NCI-H1092 treated with DMSO at 0.1 percent for 48 hours (cell line): Measurements from ENCODE around the gene FOCAD.
"Not testable (repeated sequence)": the region's sequence is repeated elsewhere in the genome, so short reads cannot be mapped to it uniquely, and the experiment has no call there.

Experiments used
- DNase-seq: peaks from one replicate; lab custom pipeline; 2025; lab: John Stamatoyannopoulos, UW

Gene FOCAD

GRCh38 chr9:20973246-20973947 lies 289.3 kb downstream of the FOCAD start:
- not testable (repeated sequence) for DNase-seq

- DNase-seq: not testable (repeated sequence)
These were observed 290.3 kb downstream of the FOCAD start for GRCh38 chr9:20974191-20974938.

GRCh38 chr9:20978249-20978648 lies 294.2 kb downstream of the FOCAD start:
- no peak for DNase-seq

GRCh38 chr9:20980832-20981455 lies 296.9 kb downstream of the FOCAD start:
- DNase-seq: no peak

GRCh38 chr9:20981486-20981885 lies 297.4 kb downstream of the FOCAD start:
- no peak for DNase-seq

GRCh38 chr9:20984506-20984905 lies 300.4 kb downstream of the FOCAD start:
- DNase-seq: no peak

GRCh38 chr9:20985851-20986600 lies 302.0 kb downstream of the FOCAD start:
- DNase-seq: no peak

GRCh38 chr9:20987521-20987920 lies 303.5 kb downstream of the FOCAD start:
- no peak for DNase-seq

- DNase-seq: no peak
These were observed 304.0 kb downstream of the FOCAD start for GRCh38 chr9:20988061-20988460.

- no peak for DNase-seq
These were observed 304.7 kb downstream of the FOCAD start for GRCh38 chr9:20988671-20989315.

GRCh38 chr9:20989923-20990341 lies 305.9 kb downstream of the FOCAD start:
- DNase-seq: peak; percentile 56

- DNase-seq: no peak
These were observed 306.8 kb downstream of the FOCAD start for GRCh38 chr9:20990867-20991266.

- DNase-seq: no peak
These were observed 310.4 kb downstream of the FOCAD start for GRCh38 chr9:20994486-20994885.

GRCh38 chr9:20995616-20996015 lies 311.6 kb downstream of the FOCAD start:
- no peak for DNase-seq

- DNase-seq: no peak
These were observed 312.8 kb downstream of the FOCAD start for GRCh38 chr9:20996809-20997208.

- no peak for DNase-seq
These were observed 313.5 kb downstream of the FOCAD start for GRCh38 chr9:20997503-20998076.

- no peak for DNase-seq
These were observed 317.5 kb downstream of the FOCAD start for GRCh38 chr9:21001581-21001980.

GRCh38 chr9:21002040-21002439 lies 318.0 kb downstream of the FOCAD start:
- DNase-seq: no peak

- DNase-seq: no peak
These were observed 331.2 kb downstream of the FOCAD start for GRCh38 chr9:21015129-21015815.

- DNase-seq: no peak
These were observed 331.9 kb downstream of the FOCAD start for GRCh38 chr9:21015995-21016394.
